ENCODE data around the gene MAPK8.
"Not testable (repeated sequence)": the region's sequence is repeated elsewhere in the genome, so short reads cannot be mapped to it uniquely, and the experiment has no call there.

MAPK8 gene

DNA sequence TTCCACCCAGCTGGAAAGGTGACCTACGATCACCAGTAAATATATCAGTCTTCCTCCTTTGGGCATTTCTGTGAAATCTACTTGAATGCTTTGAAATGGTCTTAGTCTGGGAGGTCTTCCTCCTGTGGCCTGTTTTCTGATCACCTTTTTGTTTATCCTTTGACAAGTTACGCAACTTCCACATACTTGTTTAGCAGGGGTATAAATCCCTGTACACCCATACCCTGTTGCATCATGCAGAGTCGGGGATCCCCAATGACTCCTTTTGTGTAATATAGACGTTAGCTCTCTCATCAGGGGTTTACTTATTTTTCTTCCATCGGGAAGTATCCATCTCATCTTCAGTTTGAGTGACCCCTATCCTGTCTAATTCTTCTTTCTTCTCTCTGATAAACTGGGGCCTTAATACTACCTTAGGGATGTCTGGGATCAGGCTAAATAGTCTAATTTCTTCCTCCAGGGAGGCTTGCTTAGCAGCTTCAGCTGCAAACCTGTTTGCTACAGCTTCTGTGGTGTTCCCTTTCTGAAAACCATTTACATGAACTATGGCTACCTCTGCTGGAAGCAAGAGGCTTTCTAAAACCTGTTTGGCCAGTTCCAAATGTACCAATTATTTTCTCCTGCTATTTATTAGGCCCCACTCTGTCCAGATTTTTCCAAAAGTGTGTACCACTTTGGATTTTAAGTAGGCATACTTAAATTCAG lies 25.8 kb downstream of the MAPK8 start:
- no peak for DNase-seq (ENCODE audit: extremely low read depth in 1 of 2, low read depth in 1 of 2)

DNA sequence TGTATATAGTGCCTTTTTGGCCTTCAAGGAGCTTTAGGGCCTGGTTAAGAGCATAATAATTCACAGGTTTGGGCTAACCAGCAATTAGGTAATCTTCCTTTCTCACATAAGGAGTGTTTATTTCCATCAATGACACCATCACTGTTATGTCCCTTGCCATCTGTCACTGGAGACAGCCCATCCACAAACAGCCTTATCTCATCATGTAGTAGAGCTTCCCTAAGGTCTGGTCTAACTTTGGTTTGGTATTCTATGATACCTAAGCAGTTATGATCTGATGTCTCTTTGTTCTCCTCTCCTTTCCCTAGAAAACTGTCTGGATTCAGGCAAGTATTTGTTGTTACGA lies 26.4 kb downstream of the MAPK8 start:
- DNase-seq (ENCODE audit: extremely low read depth in 1 of 2, low read depth in 1 of 2) = no peak

DNA sequence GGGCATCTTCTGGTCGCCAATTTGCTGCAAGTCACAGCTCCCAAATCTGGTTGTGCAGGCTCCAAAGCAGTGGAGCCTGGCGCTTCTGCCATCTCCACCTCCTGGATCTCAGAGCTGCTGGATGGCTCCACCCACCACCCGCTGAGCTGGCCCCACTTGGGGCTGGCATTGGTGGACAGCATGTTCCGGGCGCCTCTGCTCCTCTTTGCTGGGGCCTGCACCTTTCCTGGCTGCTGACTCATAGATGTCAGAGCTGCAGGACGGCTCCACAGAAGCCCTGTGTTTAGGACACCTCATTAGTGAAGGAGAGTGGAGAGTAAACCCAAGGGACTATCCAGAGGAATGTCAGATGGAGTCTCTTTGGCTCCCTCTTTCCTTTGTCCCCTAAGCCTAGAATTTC lies 27.4 kb downstream of the MAPK8 start:
- DNase-seq (ENCODE audit: extremely low read depth in 1 of 2, low read depth in 1 of 2) = no peak

DNA sequence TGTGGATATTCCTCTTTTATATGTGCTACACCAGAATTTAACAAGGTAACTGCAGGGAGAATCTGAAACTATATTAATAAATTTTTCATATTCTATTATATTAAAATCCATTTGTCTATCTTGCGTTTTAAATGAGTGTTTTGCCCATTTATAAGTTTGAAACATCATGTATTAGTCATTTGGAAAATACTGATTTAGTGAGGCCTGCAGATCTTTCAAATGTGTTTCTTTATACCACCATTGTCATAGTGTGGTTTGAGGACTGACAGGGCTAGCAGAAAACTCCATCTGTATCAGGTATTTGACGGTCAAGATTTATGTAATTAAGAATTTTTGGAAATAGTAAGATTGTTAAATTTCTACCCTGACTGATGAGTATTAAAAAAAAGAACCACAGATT lies 29.3 kb downstream of the MAPK8 start:
- no peak for DNase-seq (ENCODE audit: extremely low read depth in 1 of 2, low read depth in 1 of 2)

DNA sequence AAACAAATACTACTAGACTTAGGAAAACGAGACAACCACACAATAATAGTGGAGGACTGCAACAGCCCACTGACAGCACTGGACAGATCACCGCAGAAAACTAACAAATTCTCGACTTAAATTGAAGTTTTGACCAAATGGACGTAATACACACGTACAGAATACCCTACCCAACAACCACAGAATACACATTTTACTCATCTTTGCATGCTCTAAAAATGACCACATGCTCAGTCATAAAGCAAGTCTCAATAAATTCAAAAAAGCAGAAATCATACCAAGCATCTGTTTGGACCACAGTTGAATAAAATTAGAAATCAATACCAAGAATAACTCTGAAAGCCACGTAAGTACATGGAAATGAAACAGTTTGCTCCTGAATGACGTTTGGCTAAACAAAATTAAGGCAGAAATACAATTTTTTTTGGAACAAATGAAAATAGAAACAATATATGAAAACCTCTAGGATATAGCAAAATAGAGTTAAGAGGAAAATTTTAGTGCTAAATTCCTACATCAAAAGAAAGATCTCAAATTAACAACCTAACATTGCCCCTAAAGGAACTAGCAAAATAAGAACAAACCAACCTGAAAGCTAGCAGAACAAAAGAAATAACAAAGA lies 30.6 kb downstream of the MAPK8 start:
- no peak for DNase-seq (ENCODE audit: extremely low read depth in 1 of 2, low read depth in 1 of 2)

DNA sequence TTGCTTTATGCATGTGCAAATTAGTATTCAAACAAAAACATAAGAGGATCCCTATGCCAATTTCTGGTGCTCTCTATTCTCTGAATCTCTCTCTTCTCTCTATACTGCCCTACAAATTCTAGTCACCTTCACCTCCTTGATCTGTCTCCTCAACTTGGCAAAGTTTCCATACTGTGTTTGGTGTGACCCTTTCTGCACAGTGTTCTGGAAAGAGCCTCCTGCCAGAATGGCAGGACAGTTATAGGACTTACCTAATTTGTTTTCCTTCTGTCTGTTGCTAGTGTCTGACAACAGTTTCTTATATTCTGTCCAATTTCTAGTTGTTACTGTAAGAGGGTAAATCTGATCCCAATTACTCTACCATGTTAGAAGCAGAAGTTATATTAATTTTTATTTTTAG lies 34.3 kb downstream of the MAPK8 start:
- no peak for DNase-seq (ENCODE audit: extremely low read depth in 1 of 2, low read depth in 1 of 2)

DNA sequence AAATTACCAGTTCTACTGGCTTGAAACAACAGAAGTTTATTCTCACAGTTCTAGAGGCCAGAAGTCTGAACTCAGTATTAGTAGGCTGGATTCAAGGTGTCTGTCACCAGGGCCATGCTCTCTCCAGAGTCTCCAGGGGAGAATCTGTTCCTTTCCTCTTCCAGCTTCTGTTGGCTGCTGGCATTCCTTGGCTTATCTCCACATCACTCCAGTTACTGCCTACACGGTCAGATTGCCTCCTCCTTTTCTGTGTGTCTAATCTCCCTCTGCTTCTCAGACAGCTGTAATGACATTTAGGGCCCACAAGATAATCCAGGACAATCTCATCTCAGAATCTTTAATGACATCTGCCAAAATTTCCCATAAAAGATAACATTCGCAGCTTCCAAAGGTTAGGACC lies 36.6 kb downstream of the MAPK8 start:
- no peak for DNase-seq (ENCODE audit: extremely low read depth in 1 of 2, low read depth in 1 of 2)

DNA sequence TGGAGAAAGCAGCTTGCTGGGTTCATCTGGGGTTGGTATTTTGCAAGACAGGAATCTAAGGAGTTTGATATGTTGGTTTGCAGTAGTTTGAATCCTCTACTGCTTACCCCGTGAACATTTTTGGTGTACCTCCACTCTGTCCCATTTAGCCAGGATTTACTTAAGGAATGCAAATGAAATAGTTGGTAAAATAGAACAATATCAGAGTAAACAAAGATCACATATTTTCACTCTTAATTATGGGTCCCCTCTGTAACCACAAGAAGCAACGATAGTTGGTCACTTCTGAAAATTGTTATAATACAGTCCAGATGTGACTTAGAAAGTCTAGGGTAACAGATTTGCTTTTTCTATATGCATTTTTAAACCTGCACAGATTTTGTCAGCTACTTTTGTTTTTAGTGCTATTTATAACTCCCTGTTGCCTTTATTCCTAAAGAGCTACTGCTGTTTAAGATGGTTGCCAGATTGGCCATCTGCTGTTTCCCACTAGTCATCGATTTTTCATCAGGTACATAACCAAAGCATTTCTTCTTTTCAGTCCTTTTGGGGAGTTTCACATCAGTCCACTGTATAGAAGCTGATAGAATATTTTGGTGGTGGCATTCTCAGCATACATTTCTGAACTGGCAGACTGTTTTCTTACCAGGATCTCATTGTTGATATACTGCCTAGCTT lies 37.6 kb downstream of the MAPK8 start:
- DNase-seq (ENCODE audit: extremely low read depth in 1 of 2, low read depth in 1 of 2) = no peak

DNA sequence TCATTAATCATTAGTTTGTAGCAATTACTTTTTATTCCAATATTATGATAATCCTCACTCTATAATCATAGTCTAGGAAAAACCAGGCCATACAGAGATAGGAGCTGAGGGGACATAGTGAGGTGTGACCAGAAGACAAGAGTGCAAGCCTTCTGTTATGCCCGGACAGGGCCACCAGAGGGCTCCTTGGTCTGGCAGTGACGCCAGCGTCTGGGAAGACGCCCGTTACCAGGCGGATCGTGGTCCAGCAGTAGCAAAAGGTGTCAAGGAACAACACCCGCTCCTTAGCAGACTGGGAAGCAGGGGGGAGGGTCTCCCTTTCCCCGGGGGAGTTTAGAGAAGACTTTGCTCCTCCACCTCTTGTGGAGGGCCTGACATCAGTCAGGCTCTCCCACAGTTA lies 39.8 kb downstream of the MAPK8 start:
- not testable (repeated sequence) for DNase-seq (ENCODE audit: extremely low read depth in 1 of 2, low read depth in 1 of 2)

DNA sequence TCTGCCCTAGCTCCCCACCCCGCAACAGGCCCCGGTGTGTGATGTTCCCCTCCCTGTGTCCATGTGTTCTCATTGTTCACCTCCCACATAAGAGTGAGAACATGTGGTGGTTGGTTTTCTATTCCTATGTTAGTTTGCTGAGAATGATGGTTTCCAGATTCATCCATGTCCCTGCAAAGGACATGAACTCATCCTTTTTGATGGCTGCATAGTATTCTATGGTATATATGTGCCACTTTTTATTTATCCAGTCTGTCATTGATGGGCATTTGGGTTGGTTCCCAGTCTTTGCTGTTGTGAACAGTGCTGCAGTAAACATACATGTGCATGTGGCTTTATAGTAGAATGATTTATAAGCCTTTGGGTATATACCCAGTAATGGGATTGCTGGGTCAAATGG lies 41.1 kb downstream of the MAPK8 start:
- not testable (repeated sequence) for DNase-seq (ENCODE audit: extremely low read depth in 1 of 2, low read depth in 1 of 2)

DNA sequence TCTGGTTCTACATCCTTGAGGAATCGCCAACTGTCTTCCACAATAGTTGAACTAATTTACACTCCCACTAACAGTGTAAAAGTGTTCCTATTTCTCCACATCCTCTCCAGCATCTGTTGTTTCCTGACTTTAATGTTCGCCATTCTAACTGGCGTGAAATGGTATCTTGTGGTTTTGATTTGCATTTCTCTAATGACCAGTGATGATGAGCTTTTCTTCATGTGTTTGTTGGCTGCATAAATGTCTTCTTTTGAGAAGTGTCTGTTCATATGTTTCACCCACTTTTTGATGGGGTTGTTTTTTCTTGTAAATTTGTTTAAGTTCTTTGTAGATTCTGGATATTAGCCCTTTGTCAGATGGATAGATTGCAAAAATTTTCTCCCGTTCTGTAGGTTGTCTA lies 41.5 kb downstream of the MAPK8 start:
- not testable (repeated sequence) for DNase-seq (ENCODE audit: extremely low read depth in 1 of 2, low read depth in 1 of 2)

DNA sequence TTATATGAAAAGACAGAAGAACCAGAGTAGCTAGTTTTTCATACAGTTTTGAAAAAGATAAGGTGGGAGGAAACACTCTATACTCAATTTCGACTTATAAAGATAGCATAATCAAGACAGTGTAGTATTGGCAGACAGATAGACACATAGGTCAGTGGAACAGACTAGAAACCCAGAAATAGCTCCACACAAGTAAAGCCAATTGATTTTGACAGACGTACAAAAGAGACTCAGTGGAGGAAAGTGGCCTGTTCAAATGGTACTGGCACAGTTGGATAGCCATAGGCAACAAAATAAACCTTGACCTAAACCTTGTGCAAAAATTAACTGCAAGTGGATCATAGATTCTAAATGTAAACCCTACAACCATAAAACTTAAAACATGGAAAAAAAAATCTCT lies 46.8 kb downstream of the MAPK8 start:
- DNase-seq (ENCODE audit: extremely low read depth in 1 of 2, low read depth in 1 of 2) = no peak

DNA sequence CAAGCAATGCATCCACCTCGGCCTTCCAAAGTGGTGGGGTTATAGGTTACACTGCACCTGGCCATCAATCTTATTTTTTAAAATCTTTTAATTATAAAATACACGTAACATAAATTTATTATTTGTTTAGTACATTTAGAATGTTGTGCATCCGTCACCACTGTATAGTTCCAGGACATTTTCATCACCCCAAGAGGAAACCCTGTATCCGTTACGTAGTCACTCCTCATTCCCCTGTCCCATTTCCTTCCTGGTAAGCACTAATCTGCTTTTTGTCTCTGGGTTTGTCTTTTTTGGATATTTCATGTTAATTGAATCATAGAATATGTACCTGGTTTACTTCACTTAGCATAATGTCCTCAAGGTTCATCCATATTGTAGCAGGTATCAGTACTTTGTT lies 51.2 kb downstream of the MAPK8 start:
- DNase-seq (ENCODE audit: extremely low read depth in 1 of 2, low read depth in 1 of 2) = no peak

DNA sequence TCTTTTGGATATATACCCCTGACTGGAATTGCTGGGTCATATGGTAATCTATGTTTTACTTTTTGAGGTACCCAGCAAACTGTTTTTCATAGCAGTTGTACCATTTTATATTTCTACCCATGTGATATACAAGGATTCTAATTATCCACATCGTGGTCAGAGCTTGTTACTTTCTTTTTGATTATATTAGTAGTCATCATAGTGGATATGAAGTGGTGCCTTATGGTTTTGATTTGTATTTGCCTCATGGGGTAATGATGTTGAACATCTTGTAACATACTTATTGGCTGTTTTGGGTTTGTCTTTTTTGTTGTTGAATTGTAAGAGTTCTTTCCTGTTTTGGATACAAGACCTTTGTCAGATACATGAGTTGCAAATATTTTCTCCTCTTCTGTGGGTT lies 51.7 kb downstream of the MAPK8 start:
- DNase-seq (ENCODE audit: extremely low read depth in 1 of 2, low read depth in 1 of 2) = no peak

DNA sequence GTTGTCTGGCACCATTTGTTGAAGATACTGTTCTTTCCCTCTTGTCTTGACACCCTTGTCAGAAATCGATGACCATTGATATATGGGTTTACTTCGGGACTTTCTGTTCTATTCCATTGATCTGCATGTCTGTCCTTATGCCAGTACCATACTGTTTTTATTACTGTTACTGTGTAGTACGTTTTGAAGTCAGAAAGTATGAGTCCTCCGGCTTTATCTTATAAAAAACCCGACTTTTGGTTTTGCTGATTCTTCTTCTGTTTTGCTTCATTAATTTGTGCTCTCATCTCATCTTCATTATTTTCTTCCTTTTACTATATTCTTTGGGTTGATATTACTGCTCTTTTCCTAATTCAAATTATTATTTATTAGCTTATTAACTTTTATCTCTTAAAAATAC lies 52.4 kb downstream of the MAPK8 start:
- no peak for DNase-seq (ENCODE audit: extremely low read depth in 1 of 2, low read depth in 1 of 2)

DNA sequence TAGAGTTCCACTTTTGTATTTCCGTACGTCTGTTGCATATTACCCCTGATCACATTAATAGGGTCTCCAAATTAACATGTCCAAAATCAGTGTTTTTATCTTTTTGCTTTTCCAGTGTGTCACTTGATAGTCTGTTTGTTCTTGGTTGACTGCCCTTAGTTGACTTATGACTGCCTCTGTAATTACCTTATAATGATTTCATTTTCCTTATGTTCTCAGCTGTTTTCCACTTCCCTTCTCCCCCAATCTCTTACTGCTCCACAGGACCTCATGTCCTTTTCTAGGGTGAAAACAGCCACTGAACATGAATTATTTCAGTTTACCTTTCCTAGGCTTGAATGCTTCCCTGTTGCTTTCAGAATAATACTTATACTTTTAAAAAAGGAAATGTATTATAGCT lies 54.7 kb downstream of the MAPK8 start:
- DNase-seq (ENCODE audit: extremely low read depth in 1 of 2, low read depth in 1 of 2) = no peak

DNA sequence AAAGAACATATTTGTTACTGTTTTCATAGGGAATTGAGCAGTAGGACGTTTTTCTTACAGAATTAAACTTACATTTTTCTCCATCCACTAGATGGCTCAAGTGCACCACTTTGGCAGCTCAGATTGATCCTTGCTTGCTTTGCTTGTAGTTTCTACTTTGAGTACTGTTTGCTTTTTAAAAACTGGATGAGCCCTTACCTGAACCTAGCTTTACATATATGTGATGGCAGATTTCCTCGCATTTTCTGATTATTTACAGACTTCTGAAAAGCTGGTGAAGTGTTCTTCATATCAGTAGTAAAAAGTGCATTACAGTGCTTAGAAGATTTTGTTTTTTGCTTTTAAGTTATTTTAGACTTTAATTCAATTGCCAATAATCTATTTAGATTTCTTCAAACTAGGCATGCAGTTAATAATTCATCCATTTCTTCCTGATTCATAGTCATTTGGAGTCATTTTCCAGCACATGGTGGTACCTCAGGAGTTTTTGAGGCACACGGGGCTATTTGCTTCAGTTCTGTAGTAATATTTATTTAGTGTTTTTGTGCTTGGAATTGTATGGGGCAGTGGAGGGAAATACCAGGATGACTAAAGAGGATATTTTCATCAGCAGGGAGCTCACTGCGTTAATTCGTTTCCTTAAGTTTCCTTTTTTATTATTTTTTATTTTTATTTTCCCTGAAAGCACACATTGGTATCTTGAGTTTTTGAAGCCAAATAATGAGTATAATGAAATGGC lies 57.3 kb downstream of the MAPK8 start:
- no peak for DNase-seq (ENCODE audit: extremely low read depth in 1 of 2, low read depth in 1 of 2)

DNA sequence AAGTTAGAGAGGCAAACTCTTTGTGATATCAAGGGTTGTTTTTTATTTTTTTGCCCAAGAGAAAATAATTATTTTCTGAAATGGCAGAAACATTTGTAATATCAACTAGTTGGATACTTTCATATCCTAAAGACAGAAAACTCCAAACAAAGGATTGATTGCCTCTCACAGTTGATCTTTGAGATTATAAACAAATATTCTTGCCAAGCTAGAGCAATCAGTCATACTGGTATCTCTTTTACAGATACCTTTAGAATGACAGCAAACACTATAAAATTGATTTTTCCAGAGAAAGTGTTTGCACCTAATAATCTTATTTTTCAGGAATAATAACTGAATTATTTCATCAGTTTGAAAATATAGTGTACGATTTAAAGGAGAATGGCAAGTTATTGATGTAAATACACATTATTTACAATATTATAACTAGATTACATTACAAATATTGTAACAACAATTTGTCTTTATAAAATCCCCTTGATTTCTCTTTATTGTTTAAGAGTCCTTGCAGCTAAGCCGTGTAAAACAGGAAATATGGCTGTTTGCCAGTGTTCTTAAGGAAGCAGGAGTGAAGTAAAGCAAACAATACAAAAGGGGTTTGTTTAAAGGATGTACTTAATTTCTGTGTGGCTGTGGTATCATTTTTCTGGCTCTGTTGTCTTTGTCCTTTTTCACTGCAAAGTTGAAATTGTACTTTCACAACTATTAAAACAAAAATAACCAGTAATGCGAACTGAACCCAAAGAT lies 58.4 kb downstream of the MAPK8 start:
- DNase-seq (ENCODE audit: extremely low read depth in 1 of 2, low read depth in 1 of 2) = no peak

DNA sequence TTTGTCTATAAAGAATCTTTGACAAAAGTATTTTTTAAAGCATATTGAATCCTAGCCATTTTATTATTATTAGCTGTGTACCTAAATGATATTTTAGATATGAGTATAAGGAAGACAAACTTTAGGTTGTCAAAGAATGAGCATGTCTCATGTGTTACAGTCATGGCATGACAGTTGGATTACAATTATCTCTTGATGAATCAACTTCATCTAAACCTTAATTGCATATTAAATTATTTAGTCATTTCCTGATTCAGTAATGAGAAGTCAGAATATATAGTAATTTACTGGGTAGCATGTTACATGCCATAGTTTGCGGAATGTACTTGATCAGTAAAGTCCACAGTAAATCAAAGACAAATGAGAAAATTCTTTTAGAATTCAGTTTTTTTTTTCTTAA lies 59.2 kb downstream of the MAPK8 start:
- DNase-seq (ENCODE audit: extremely low read depth in 1 of 2, low read depth in 1 of 2) = no peak

DNA sequence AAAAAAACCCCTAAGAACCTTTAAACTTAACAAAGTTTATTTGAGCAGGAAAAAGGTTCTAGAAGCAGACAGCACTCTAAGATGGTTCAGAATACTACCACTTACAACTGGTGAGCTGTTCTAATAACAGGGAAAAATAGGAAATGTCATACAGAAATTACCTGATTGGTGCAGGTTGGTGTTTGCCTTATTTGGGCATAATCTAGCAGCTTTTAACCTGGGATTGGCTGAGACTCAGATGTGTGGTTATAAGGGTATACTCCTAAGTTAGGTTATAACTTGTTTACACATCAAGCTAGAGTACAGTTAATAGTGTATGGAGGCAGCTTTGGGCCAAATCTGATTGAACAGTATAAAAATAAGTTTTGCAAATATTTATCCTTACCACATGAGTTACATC lies 59.8 kb downstream of the MAPK8 start:
- DNase-seq (ENCODE audit: extremely low read depth in 1 of 2, low read depth in 1 of 2) = no peak

DNA sequence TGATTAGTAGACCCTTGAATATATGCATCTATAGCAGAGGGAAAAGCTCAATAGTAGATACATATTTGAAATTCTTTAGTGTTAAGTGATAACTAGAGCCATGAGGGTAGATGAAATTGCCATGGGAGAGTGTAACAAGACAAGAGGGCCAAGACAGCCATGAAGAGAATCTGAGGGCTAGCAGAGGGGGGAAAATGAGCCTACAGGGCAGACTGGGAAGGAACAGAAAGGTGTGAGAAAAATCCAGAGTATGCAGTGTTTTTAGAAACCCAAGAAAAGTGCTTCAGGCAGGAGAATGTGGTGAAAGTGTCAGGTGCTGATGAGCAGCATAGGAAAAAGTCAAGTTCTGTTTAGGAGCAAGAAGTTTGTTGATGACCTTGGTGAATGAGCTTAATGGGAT lies 63.0 kb downstream of the MAPK8 start:
- no peak for DNase-seq (ENCODE audit: extremely low read depth in 1 of 2, low read depth in 1 of 2)

Measured in activated CD8-positive, alpha-beta memory T cell treated with anti-CD3 and anti-CD28 coated beads for 1 hour (primary cell).